ENCODE data around the gene SEPSECS. TPM values are rescaled to one million over a fixed set of nuclear protein-coding genes. Genes with fewer than 3 reads are reported as not detected.
"Not testable (repeated sequence)": the region's sequence is repeated elsewhere in the genome, so short reads cannot be mapped to it uniquely, and the experiment has no call there.

SEPSECS gene
- total RNA-seq, 1 experiment from 2014 or later, result 3.1 TPM

DNA sequence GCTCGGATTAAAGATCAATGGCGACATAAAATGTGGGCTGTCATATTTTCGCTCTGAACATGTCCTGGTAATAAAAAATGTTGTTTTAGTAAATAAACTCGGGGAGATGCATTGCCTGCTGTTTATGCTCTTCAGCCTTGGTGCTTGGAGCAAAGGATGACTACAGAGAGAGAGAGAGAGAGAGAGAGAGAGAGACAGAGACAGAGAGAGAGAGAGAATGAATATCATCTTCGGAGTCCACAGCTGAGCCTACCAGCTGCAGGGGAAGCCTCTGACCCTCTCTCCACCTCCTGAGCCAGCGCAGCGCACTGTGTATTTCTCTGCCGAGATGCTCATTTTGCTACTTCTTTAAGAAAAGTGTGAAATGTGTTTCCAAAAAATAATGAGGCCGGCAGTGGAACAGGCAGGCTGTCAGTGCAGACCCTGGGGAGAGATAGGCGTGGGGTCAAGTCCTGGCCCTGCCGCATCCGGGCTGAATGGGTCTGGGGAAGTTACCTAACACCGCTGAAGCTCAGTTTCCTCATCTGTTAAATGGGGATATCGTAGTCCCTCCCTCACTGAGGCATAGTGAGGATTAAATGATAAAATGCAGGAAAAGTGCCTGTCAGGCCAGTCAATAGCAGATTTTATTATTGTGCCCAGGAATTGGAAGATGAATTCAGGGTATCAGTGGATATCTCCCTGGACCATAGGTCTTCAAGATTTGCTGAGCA, 71.0 kb downstream of the SEPSECS start:
- Histone ChIP-seq H3K36me3 (ENCODE audit: low read depth, low read length) (no peaks in the 10 kb centered on the region), H3K4me3 (ENCODE audit: low read length) (no peak overlapping the region), H3K4me2 (ENCODE audit: low read length) (no peak overlapping the region), H3F3A (ENCODE audit: low read length, unreplicated experiment) (no peaks in the 10 kb centered on the region), H4K20me1 (ENCODE audit: low read length) (no peaks in the 10 kb centered on the region), H3K27me3 (ENCODE audit: low read length) (no peaks in the 10 kb centered on the region), H2AFZ (ENCODE audit: low read length) (no peak overlapping the region), H3K9me2 (replicated peaks; ENCODE audit: low read length) (no peaks in the 10 kb centered on the region), H3K9me3 (ENCODE audit: low read length) (no peaks in the 10 kb centered on the region), H3K9ac (ENCODE audit: low read length) (no peak overlapping the region), H3K79me2 (ENCODE audit: low read length) (no peaks in the 10 kb centered on the region), H3K4me1 (ENCODE audit: insufficient read depth, low read length) (peaks cover 8% of the 10 kb centered on the region; the same call in 1 of the 2 replicates), H3K27ac (ENCODE audit: low read length) (no peak overlapping the region)
- POLR2A ChIA-PET (ENCODE audit: unreplicated experiment), result no interaction called here
- no TSS peak for BruUV-seq (replicated peaks)
- ATAC-seq (no peak), DNase-seq (no peak)
- intact Hi-C loops (cut with micrococcal nuclease), result no loop called here
- CTCF ChIA-PET, result no interaction called here
- TF ChIP-seq, protein P1, sequence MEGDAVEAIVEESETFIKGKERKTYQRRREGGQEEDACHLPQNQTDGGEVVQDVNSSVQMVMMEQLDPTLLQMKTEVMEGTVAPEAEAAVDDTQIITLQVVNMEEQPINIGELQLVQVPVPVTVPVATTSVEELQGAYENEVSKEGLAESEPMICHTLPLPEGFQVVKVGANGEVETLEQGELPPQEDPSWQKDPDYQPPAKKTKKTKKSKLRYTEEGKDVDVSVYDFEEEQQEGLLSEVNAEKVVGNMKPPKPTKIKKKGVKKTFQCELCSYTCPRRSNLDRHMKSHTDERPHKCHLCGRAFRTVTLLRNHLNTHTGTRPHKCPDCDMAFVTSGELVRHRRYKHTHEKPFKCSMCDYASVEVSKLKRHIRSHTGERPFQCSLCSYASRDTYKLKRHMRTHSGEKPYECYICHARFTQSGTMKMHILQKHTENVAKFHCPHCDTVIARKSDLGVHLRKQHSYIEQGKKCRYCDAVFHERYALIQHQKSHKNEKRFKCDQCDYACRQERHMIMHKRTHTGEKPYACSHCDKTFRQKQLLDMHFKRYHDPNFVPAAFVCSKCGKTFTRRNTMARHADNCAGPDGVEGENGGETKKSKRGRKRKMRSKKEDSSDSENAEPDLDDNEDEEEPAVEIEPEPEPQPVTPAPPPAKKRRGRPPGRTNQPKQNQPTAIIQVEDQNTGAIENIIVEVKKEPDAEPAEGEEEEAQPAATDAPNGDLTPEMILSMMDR (conservative IDR thresholded peaks at IDR 0.05; ENCODE audit: low read depth, low read length), result no peak
- no peak for TF ChIP-seq EZH2phosphoT487 (IDR thresholded peaks at IDR 0.05; ENCODE audit: borderline replicate concordance, low read length)
- TF ChIP-seq EZH2 (IDR thresholded peaks at IDR 0.05; ENCODE audit: low read length, unreplicated experiment), result no peak

DNA sequence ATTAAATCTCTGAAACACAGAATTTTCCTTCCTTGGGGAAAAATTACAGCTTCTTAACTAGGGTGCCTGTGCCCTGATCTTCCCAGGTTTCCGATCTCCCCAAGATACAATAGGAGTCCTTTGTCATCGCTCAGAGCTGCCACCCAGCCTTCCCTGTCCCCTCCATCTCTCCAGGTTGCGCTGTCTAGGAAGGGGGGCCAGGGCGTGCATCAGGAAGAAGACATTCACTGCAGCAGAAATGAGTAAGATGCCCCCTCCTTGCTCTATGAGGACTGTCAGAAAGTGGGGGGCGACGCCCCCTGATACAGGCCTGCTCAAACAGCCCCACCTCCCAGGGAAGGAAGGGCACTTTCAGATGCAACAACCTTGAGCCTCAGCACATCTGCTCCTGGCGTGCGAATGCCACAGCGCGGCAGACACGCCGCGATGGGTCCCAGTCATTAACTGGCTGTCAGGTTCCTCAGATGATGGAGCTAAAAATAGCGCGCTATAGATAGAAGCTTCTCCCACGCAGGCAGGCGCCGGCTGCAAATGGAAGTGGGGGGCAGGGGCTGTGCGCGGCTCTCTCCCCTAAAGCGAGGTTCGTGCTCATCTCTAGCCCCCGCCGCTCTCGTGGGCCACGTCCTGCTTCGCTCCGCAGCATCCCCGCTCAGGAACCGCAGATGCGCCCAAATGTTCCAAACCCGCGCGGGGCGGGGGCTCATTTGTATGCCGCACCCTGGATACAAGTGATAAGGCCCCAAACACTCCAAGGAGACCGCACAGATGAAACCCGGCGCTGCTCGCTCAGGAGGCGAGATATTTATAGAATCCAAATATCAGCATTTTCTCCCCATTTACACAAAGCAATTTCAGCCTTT, 71.9 kb downstream of the SEPSECS start:
- ChIA-PET POLR2A (ENCODE audit: unreplicated experiment) (no interaction called here), CTCF (no interaction called here)
- intact Hi-C loops (cut with micrococcal nuclease), result no loop called here
- TF ChIP-seq EZH2 (IDR thresholded peaks at IDR 0.05; ENCODE audit: low read length, unreplicated experiment) (no peak), EZH2phosphoT487 (IDR thresholded peaks at IDR 0.05; ENCODE audit: borderline replicate concordance, low read length) (no peak)
- TF ChIP-seq, protein P1 (conservative IDR thresholded peaks at IDR 0.05; ENCODE audit: low read depth, low read length), result no peak
- Histone ChIP-seq H2AFZ (ENCODE audit: low read length) (no peak overlapping the region), H3K4me3 (ENCODE audit: low read length) (no peak overlapping the region), H3F3A (ENCODE audit: low read length, unreplicated experiment) (no peaks in the 10 kb centered on the region), H4K20me1 (ENCODE audit: low read length) (no peaks in the 10 kb centered on the region), H3K9me3 (ENCODE audit: low read length) (no peaks in the 10 kb centered on the region), H3K27ac (ENCODE audit: low read length) (no peak overlapping the region), H3K9me2 (replicated peaks; ENCODE audit: low read length) (no peaks in the 10 kb centered on the region), H3K9ac (ENCODE audit: low read length) (no peak overlapping the region), H3K36me3 (ENCODE audit: low read depth, low read length) (no peaks in the 10 kb centered on the region), H3K4me2 (ENCODE audit: low read length) (no peak overlapping the region), H3K27me3 (ENCODE audit: low read length) (no peaks in the 10 kb centered on the region), H3K4me1 (ENCODE audit: insufficient read depth, low read length) (peaks cover 8% of the 10 kb centered on the region; the same call in 1 of the 2 replicates), H3K79me2 (ENCODE audit: low read length) (no peaks in the 10 kb centered on the region)
- ATAC-seq (no peak), DNase-seq (no peak)
- BruUV-seq (replicated peaks), result no TSS peak

DNA sequence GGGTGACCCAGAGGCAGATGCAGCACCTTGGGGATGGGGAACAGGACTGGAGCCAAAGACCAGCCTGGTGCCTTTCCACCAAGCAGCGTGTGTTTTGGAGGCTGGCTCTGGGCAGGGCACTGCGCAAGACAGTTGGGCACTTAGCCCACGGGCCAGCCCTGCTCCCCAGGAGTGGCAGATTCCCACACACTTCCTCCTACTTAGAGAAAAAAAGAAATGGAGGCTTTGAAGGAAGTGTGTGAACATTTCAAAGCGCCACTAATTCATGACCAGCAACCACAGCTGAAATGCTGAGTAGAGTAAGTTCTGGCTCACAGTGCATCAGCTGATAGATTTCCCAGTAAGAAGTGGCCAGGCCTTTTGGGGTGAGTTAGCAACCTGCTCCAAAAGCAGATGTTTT, 74.6 kb downstream of the SEPSECS start:
- H3K9ac ChIP-seq (ENCODE audit: low read length), result no peak overlapping the region
- H3K4me1 ChIP-seq (ENCODE audit: insufficient read depth, low read length), result peaks cover 5% of the 10 kb centered on the region; the same call in 1 of the 2 replicates
- no peak for ATAC-seq

DNA sequence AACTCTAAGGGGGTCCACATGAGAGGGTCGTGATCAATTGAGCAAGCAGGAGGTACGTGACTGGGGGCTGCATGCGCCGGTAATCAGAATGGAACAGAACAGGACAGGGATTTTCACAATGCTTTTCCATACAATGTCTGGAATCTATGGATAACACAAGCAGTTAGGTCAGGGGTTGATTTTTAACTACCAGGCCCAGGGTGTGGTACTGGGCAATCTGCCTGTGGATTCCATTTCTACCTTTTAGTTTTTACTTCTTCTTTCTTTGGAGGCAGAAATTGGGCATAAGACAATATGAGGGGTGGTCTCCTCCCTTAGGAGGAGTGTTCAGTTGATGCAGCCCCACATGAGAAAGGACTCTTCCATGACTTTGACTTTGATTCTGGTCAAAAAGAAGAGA, 76.8 kb downstream of the SEPSECS start:
- H3K79me2 ChIP-seq (ENCODE audit: low read length); intact Hi-C loops (cut with micrococcal nuclease); H3K9me3 ChIP-seq (ENCODE audit: low read length); H3K9ac ChIP-seq (ENCODE audit: low read length); H2AFZ ChIP-seq (ENCODE audit: low read length); H3K4me2 ChIP-seq (ENCODE audit: low read length); H3K4me3 ChIP-seq (ENCODE audit: low read length); BruUV-seq (replicated peaks); CTCF ChIA-PET; H3K27ac ChIP-seq (ENCODE audit: low read length); POLR2A ChIA-PET (ENCODE audit: unreplicated experiment); H3K27me3 ChIP-seq (ENCODE audit: low read length); H3K36me3 ChIP-seq (ENCODE audit: low read depth, low read length); DNase-seq; ATAC-seq; H4K20me1 ChIP-seq (ENCODE audit: low read length); H3K4me1 ChIP-seq (ENCODE audit: insufficient read depth, low read length); H3K9me2 ChIP-seq (replicated peaks; ENCODE audit: low read length); H3F3A ChIP-seq (ENCODE audit: low read length, unreplicated experiment): not testable (repeated sequence)

More for the DNA sequence above, 74.6 kb downstream of the SEPSECS start:
- TF ChIP-seq, protein P1 (conservative IDR thresholded peaks at IDR 0.05; ENCODE audit: low read depth, low read length), result no peak
- TF ChIP-seq EZH2phosphoT487 (IDR thresholded peaks at IDR 0.05; ENCODE audit: borderline replicate concordance, low read length) (no peak), EZH2 (IDR thresholded peaks at IDR 0.05; ENCODE audit: low read length, unreplicated experiment) (no peak)
- no TSS peak for BruUV-seq (replicated peaks)
- POLR2A ChIA-PET (ENCODE audit: unreplicated experiment), result no interaction called here
- H3K27me3 ChIP-seq (ENCODE audit: low read length), result no peaks in the 10 kb centered on the region
- no peaks in the 10 kb centered on the region for H3K9me2 ChIP-seq (replicated peaks; ENCODE audit: low read length)
- no peak overlapping the region for H2AFZ ChIP-seq (ENCODE audit: low read length)
- no peak overlapping the region for H3K4me2 ChIP-seq (ENCODE audit: low read length)
- no peaks in the 10 kb centered on the region for H3F3A ChIP-seq (ENCODE audit: low read length, unreplicated experiment)
- intact Hi-C loops (cut with micrococcal nuclease), result no loop called here
- DNase-seq, result no peak
- CTCF ChIA-PET, result no interaction called here
- no peaks in the 10 kb centered on the region for H3K9me3 ChIP-seq (ENCODE audit: low read length)
- no peaks in the 10 kb centered on the region for H3K79me2 ChIP-seq (ENCODE audit: low read length)
- H3K27ac ChIP-seq (ENCODE audit: low read length), result no peak overlapping the region
- H3K36me3 ChIP-seq (ENCODE audit: low read depth, low read length), result no peaks in the 10 kb centered on the region
- H3K4me3 ChIP-seq (ENCODE audit: low read length), result no peak overlapping the region
- no peaks in the 10 kb centered on the region for H4K20me1 ChIP-seq (ENCODE audit: low read length)
